Measurements from ENCODE around the gene DDX31.

The DDX31 gene

DNA sequence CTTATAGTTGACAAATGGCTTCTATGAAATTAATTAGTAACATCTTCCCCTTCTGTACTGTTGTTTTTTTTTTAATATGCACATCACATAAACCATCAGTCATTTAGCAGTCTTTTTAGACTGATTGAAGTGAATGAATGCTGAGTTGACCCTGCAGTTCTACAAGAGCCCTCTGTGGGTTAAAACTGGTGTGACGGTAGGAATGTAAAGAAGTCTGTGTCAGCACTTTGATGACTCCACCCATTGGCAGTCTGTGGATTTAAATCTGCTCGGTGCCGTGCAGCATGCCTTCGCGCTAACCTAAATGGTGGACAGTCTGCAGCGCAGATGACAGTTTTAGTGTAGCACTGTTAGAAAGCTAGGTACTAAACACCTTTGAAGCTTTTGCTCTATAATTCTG is 3.6 kb upstream of the DDX31 start:
- H3K9me3 ChIP-seq (ENCODE audit: control insufficient read depth, insufficient read depth, low read length) = no peaks in the 10 kb centered on the region
- H3K4me2 ChIP-seq (ENCODE audit: low read length) = peak overlapping the region; percentile 94
- no peaks in the 10 kb centered on the region for H3K9me2 ChIP-seq (replicated peaks; ENCODE audit: control insufficient read depth, low read length)
- peaks cover 38% of the 10 kb centered on the region for H4K20me1 ChIP-seq (ENCODE audit: control insufficient read depth, insufficient read depth, low read depth, low read length)
- peak overlapping the region; percentile 99; the same call in 1 of the 2 replicates for H3K4me3 ChIP-seq (ENCODE audit: low read length)
- no peak overlapping the region for H3K27ac ChIP-seq (ENCODE audit: low read depth, low read length)
- no peaks in the 10 kb centered on the region; the same call in 1 of the 2 replicates for H3F3A ChIP-seq (ENCODE audit: control insufficient read depth, insufficient read depth)
- peaks cover 100% of the 10 kb centered on the region for H3K79me2 ChIP-seq (ENCODE audit: control insufficient read depth, low read length)
- TF ChIP-seq EZH2phosphoT487 (IDR thresholded peaks at IDR 0.05; ENCODE audit: borderline replicate concordance, low read length) = no peak
- TF ChIP-seq, protein P1, sequence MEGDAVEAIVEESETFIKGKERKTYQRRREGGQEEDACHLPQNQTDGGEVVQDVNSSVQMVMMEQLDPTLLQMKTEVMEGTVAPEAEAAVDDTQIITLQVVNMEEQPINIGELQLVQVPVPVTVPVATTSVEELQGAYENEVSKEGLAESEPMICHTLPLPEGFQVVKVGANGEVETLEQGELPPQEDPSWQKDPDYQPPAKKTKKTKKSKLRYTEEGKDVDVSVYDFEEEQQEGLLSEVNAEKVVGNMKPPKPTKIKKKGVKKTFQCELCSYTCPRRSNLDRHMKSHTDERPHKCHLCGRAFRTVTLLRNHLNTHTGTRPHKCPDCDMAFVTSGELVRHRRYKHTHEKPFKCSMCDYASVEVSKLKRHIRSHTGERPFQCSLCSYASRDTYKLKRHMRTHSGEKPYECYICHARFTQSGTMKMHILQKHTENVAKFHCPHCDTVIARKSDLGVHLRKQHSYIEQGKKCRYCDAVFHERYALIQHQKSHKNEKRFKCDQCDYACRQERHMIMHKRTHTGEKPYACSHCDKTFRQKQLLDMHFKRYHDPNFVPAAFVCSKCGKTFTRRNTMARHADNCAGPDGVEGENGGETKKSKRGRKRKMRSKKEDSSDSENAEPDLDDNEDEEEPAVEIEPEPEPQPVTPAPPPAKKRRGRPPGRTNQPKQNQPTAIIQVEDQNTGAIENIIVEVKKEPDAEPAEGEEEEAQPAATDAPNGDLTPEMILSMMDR (IDR thresholded peaks at IDR 0.05; ENCODE audit: low read depth, low read length, poor library complexity, severe bottlenecking) = peak; percentile 14
- H3K27me3 ChIP-seq (ENCODE audit: control insufficient read depth, low read length) = no peaks in the 10 kb centered on the region
- peaks cover 47% of the 10 kb centered on the region for H3K4me1 ChIP-seq (ENCODE audit: control insufficient read depth, low read length)
- H3K36me3 ChIP-seq (ENCODE audit: control insufficient read depth, low read length) = peaks cover 55% of the 10 kb centered on the region

DNA sequence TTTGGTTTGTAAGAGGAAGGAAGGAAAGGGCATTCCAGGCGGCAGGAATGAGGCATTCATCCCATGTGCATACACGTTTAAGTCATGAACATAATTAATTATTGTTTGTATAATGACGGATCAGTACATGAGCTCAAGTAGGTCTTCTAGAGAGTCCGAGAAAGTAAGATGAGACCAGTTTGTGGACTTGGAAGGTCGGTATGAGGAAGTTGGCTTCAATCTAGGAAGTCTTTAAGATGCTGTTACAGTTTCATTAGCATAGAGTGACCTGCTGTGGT is 2.6 kb upstream of the DDX31 start:
- Histone ChIP-seq H3K4me3 (ENCODE audit: low read length) (peak overlapping the region; percentile 99), H3K27me3 (ENCODE audit: control insufficient read depth, low read length) (no peaks in the 10 kb centered on the region), H3K4me2 (ENCODE audit: low read length) (peak overlapping the region; percentile 94), H3K9me3 (ENCODE audit: control insufficient read depth, insufficient read depth, low read length) (no peaks in the 10 kb centered on the region), H3K9me2 (replicated peaks; ENCODE audit: control insufficient read depth, low read length) (no peaks in the 10 kb centered on the region), H3F3A (ENCODE audit: control insufficient read depth, insufficient read depth) (no peaks in the 10 kb centered on the region; the same call in 1 of the 2 replicates), H3K4me1 (ENCODE audit: control insufficient read depth, low read length) (peaks cover 53% of the 10 kb centered on the region), H3K79me2 (ENCODE audit: control insufficient read depth, low read length) (peaks cover 100% of the 10 kb centered on the region), H4K20me1 (ENCODE audit: control insufficient read depth, insufficient read depth, low read depth, low read length) (peaks cover 31% of the 10 kb centered on the region), H3K27ac (ENCODE audit: low read depth, low read length) (no peak overlapping the region), H3K36me3 (ENCODE audit: control insufficient read depth, low read length) (peaks cover 50% of the 10 kb centered on the region)
- no peak for TF ChIP-seq EZH2phosphoT487 (IDR thresholded peaks at IDR 0.05; ENCODE audit: borderline replicate concordance, low read length)
- TF ChIP-seq, protein P1 (IDR thresholded peaks at IDR 0.05; ENCODE audit: low read depth, low read length, poor library complexity, severe bottlenecking) = no peak

DNA sequence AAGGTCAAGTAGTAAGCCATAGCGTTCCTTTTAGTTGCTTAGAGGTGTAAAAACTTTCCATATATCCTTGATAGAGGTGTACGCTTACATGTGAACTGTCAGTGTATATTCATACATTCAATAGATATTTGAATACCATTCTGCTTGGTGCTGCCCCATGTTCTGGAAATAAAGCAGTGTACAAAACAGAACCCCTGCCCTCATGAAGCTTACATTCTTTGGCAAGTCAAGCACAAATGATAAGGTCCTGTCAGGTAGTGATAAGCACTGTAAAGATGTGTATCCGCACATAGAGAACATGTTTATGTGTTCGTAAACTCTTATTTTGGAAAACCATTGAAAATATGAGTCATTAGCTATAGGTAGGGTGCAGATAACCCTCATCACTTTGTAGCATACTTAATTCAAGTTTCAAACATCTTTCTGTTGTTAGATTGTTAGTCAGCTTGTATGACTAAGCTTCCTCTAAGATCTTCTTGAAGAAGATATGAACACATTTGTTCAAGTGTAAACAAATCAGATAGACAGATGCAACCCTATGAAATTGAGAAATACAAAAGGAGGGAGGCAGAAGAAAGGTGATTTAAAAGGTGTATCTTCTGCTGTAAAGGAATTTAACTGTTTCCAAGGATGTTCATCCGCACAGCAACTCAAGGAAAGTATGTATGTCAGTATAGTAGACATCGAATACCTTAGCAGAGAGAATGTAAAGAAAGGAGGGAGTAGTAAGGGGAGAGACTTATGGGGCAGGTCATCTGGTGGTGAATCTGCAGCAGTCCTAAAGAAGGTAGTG is 2.0 kb upstream of the DDX31 start:
- Histone ChIP-seq H3K27ac (ENCODE audit: low read depth, low read length) (peak overlapping the region; percentile 76; the same call in 1 of the 2 replicates), H4K20me1 (ENCODE audit: control insufficient read depth, insufficient read depth, low read depth, low read length) (peaks cover 31% of the 10 kb centered on the region), H3K4me3 (ENCODE audit: low read length) (peak overlapping the region; percentile 99), H3K4me1 (ENCODE audit: control insufficient read depth, low read length) (peaks cover 53% of the 10 kb centered on the region), H3K9me3 (ENCODE audit: control insufficient read depth, insufficient read depth, low read length) (no peaks in the 10 kb centered on the region), H3K79me2 (ENCODE audit: control insufficient read depth, low read length) (peaks cover 100% of the 10 kb centered on the region), H3K36me3 (ENCODE audit: control insufficient read depth, low read length) (peaks cover 48% of the 10 kb centered on the region), H3K27me3 (ENCODE audit: control insufficient read depth, low read length) (no peaks in the 10 kb centered on the region), H3F3A (ENCODE audit: control insufficient read depth, insufficient read depth) (no peaks in the 10 kb centered on the region; the same call in 1 of the 2 replicates), H3K4me2 (ENCODE audit: low read length) (peak overlapping the region; percentile 94), H3K9me2 (replicated peaks; ENCODE audit: control insufficient read depth, low read length) (no peaks in the 10 kb centered on the region)
- no peak for TF ChIP-seq EZH2phosphoT487 (IDR thresholded peaks at IDR 0.05; ENCODE audit: borderline replicate concordance, low read length)
- TF ChIP-seq, protein P1 (IDR thresholded peaks at IDR 0.05; ENCODE audit: low read depth, low read length, poor library complexity, severe bottlenecking) = no peak

All from DOHH2 (cell line).